ENCODE measurements around the gene ENPEP.

ENPEP gene

GRCh38 chr4:110540581-110540980 is 64.6 kb downstream of the ENPEP start:
- H3K27me3 ChIP-seq (ENCODE audit: insufficient read depth, low read depth), result no peaks in the 10 kb centered on the region
- H3K4me2 ChIP-seq, result no peak overlapping the region
- TF ChIP-seq CTCF (conservative IDR thresholded peaks at IDR 0.05; ENCODE audit: low read depth, low read length), result no peak
- no peaks in the 10 kb centered on the region for H4K20me1 ChIP-seq (ENCODE audit: insufficient read depth)
- H3K4me3 ChIP-seq (IDR thresholded peaks at IDR 0.05; ENCODE audit: insufficient read depth, low read depth, low read length), result no peak overlapping the region
- H3K27ac ChIP-seq, result no peak overlapping the region
- no peak overlapping the region for H2AFZ ChIP-seq (ENCODE audit: low read depth)
- no peak overlapping the region for H3K9ac ChIP-seq
- no peaks in the 10 kb centered on the region for H3K79me2 ChIP-seq (ENCODE audit: insufficient read depth, low read depth)
- H3K36me3 ChIP-seq (ENCODE audit: insufficient read depth), result no peaks in the 10 kb centered on the region
- no peaks in the 10 kb centered on the region for H3K4me1 ChIP-seq (ENCODE audit: low read depth, poor library complexity, severe bottlenecking)

DNA sequence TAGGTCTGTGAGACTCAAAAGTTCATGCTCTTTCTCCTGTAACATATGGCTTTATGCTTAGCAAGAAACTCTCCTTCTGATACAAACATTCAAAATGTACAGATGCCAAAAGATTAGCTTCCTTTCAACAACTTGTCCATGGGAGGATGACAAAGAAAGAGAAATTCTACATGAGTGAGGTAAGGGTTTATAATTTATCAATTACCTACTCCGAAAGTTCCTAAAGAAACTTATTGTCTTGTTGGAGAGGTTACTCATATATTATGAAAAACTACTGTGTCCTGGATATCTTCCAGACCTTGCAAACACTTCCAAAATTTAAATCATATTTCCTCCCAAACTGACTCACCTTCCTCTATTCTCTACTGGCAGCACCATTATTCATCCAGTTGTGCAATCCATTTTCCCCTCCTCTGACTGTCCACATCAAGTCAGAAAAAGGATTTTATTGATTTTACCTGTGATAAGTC is 65.1 kb downstream of the ENPEP start:
- H2AFZ ChIP-seq (ENCODE audit: low read depth), result no peak overlapping the region

DNA sequence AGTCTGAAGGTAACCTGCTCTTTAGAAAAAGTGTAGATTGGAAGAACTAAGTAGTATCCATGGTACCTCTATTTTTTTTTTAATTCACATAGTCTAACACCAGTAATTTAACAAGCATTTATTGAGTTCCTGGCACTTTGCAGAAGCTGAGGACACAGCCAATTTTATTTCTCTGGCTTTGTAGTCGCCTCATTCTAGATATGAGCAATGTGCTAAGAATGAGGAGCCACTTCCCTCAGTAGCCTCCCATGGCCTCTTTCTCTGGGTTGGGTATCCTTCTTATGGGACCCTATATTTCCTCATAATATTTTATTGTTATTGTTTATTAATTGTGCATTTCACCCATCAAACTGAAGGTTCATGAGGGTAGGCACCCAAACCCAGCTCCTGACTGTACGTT is 67.6 kb downstream of the ENPEP start:
- TF ChIP-seq CTCF (conservative IDR thresholded peaks at IDR 0.05; ENCODE audit: low read depth, low read length), result no peak
- no peak overlapping the region for H3K27ac ChIP-seq
- H3K27me3 ChIP-seq (ENCODE audit: insufficient read depth, low read depth), result no peaks in the 10 kb centered on the region
- no peaks in the 10 kb centered on the region for H4K20me1 ChIP-seq (ENCODE audit: insufficient read depth)
- no peak overlapping the region for H3K9ac ChIP-seq
- no peaks in the 10 kb centered on the region for H3K79me2 ChIP-seq (ENCODE audit: insufficient read depth, low read depth)
- H2AFZ ChIP-seq (ENCODE audit: low read depth), result no peak overlapping the region
- no peak overlapping the region for H3K4me2 ChIP-seq
- no peaks in the 10 kb centered on the region for H3K36me3 ChIP-seq (ENCODE audit: insufficient read depth)
- H3K4me3 ChIP-seq (IDR thresholded peaks at IDR 0.05; ENCODE audit: insufficient read depth, low read depth, low read length), result no peak overlapping the region
- no peaks in the 10 kb centered on the region for H3K4me1 ChIP-seq (ENCODE audit: low read depth, poor library complexity, severe bottlenecking)

More for the DNA sequence above, 65.1 kb downstream of the ENPEP start:
- no peaks in the 10 kb centered on the region for H4K20me1 ChIP-seq (ENCODE audit: insufficient read depth)
- no peaks in the 10 kb centered on the region for H3K79me2 ChIP-seq (ENCODE audit: insufficient read depth, low read depth)
- H3K27ac ChIP-seq, result no peak overlapping the region
- H3K4me1 ChIP-seq (ENCODE audit: low read depth, poor library complexity, severe bottlenecking), result no peaks in the 10 kb centered on the region
- no peaks in the 10 kb centered on the region for H3K36me3 ChIP-seq (ENCODE audit: insufficient read depth)
- no peak overlapping the region for H3K4me3 ChIP-seq (IDR thresholded peaks at IDR 0.05; ENCODE audit: insufficient read depth, low read depth, low read length)
- TF ChIP-seq CTCF (conservative IDR thresholded peaks at IDR 0.05; ENCODE audit: low read depth, low read length), result no peak
- H3K9ac ChIP-seq, result no peak overlapping the region
- no peak overlapping the region for H3K4me2 ChIP-seq
- no peaks in the 10 kb centered on the region for H3K27me3 ChIP-seq (ENCODE audit: insufficient read depth, low read depth)

DNA sequence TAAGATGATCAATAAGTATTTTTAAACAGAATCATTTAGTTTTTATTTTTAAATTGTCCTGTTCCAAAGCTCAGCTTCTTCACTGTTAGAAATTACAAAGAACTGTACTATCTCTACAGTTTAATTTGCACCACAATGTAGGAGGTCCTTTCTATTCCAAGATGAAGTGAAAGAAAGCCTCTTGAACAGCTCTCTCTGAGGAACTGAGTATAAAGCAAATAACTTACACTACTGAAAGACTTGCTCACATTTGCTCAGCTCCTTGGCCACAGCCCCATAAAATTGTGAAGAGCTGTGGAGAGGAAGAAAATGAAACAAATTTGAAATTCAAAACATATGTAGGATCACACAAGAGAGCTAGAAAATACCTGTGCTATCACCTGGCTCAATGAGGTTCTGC is 68.6 kb downstream of the ENPEP start:
- Histone ChIP-seq H3K9ac (no peak overlapping the region), H4K20me1 (ENCODE audit: insufficient read depth) (no peaks in the 10 kb centered on the region), H3K27ac (no peak overlapping the region), H3K4me3 (IDR thresholded peaks at IDR 0.05; ENCODE audit: insufficient read depth, low read depth, low read length) (no peak overlapping the region), H3K36me3 (ENCODE audit: insufficient read depth) (no peaks in the 10 kb centered on the region), H3K79me2 (ENCODE audit: insufficient read depth, low read depth) (no peaks in the 10 kb centered on the region), H3K4me1 (ENCODE audit: low read depth, poor library complexity, severe bottlenecking) (no peaks in the 10 kb centered on the region), H2AFZ (ENCODE audit: low read depth) (no peak overlapping the region), H3K4me2 (no peak overlapping the region), H3K27me3 (ENCODE audit: insufficient read depth, low read depth) (no peaks in the 10 kb centered on the region)
- no peak for TF ChIP-seq CTCF (conservative IDR thresholded peaks at IDR 0.05; ENCODE audit: low read depth, low read length)

All from KMS-11 (cell line).